Transverse colon (tissue), 4 donors: ENCODE data around the gene NCOA1. TPM values are rescaled to one million over a fixed set of nuclear protein-coding genes. Genes with fewer than 3 reads are reported as not detected.

Source experiments
- DNase-seq: peaks from one replicate; pipeline ENCODE4 v3.0.0-alpha.2; 2019
- H3K27ac ChIP-seq, 4 donors: fragments of 200-600 bp; sonication (generic); 2 replicates each; pipeline ENCODE4 v1.5.1; 2016 to 2018; ENCODE audit warnings: inconsistent platforms in 4 of 4
- H3K27me3 ChIP-seq: fragments of 200-600 bp; sonication (generic); 2 replicates; pipeline ENCODE4 v1.5.1; 2017; ENCODE audit warnings: inconsistent platforms
- H3K36me3 ChIP-seq, 4 donors: fragments of 200-600 bp; sonication (generic); 2 replicates each; pipeline ENCODE4 v1.5.1; 2017 to 2019; ENCODE audit warnings: inconsistent platforms in 4 of 4
- H3K4me1 ChIP-seq, 4 donors: fragments of 200-600 bp; sonication (generic); 2 replicates each; pipeline ENCODE4 v1.5.1; 2017 to 2020; ENCODE audit warnings: inconsistent platforms in 4 of 4
- H3K4me3 ChIP-seq, 4 donors: fragments of 200-600 bp; sonication (generic); 1 replicate in 1 of 4; 2 replicates in 3 of 4; pipeline versions ENCODE4 v1.5.1 to v1.6.1; 2017 to 2019; ENCODE audit warnings: inconsistent platforms in 4 of 4
- H3K9me3 ChIP-seq, 2 donors: fragments of 200-600 bp; sonication (generic); 2 replicates each; pipeline ENCODE4 v1.5.1; 2017 to 2019; ENCODE audit warnings: inconsistent platforms in 2 of 2
- CTCF ChIP-seq, 5 experiments: fragments of 200-600 bp in 3 of 5; fragments of 450-650 bp in 2 of 5; sonication (generic) in 3 of 5; IDR thresholded peaks; 1 replicate in 2 of 5; 2 replicates in 3 of 5; pipeline ENCODE4 v1.5.1; 2016 to 2017; ENCODE audit warnings: antibody characterized with exemption in 5 of 5, inconsistent platforms in 3 of 5, mild to moderate bottlenecking in 2 of 5, moderate library complexity in 1 of 5
- EP300 ChIP-seq: sonication (generic); formaldehyde crosslinking; IDR thresholded peaks from one replicate; pipeline ENCODE4 v1.6.1; 2017; ENCODE audit warnings: antibody characterized with exemption, low read depth
- POLR2A ChIP-seq: fragments of 450-650 bp; IDR thresholded peaks from one replicate; pipeline ENCODE4 v1.6.1; 2016; ENCODE audit warnings: antibody characterized with exemption, mild to moderate bottlenecking, moderate library complexity
- POLR2AphosphoS5 ChIP-seq, 3 donors: sonication (generic); formaldehyde crosslinking; IDR thresholded peaks; one replicate each; pipeline ENCODE4 v1.6.1; 2016; ENCODE audit warnings: antibody characterized with exemption in 3 of 3
- WGBS, 2 donors: methylation state at CpG; one replicate each; pipeline ENCODE4 v1.1.5; 2018; ENCODE audit warnings: low coverage in 1 of 2; 5-methylcytosine and 5-hydroxymethylcytosine counted together
- in situ Hi-C, 4 donors: fragments of 200-750 bp; cut with MboI; loops; one replicate each; pipeline versions ENCODE4 v1.15.0 to v1.15.1; 2017; ENCODE audit warnings: low sequenced_read_pairs in 3 of 4, low pct_ligation_motif_present in 1 of 4, low pct_unique_long_range_greater_than_20kb in 1 of 4
- intact Hi-C: fragments of 100-400 bp; cut with DNase I; formaldehyde crosslinking; loops from one replicate; pipeline ENCODE4 v1.15.1; 2023; ENCODE audit warnings: low total_unique reads
- total RNA-seq, 4 donors: library from RNA; depleted of rRNA; stranded (reverse); fragments of >200 nt; gene quantifications; one replicate each; pipeline ENCODE4 v1.1.0, GENCODE V29; 2016

Gene NCOA1
- total RNA-seq, 4 donors from 2014 or later = 32.9 to 56.5 (median 47.9) TPM

GRCh38 chr2:24509425-24509824, 18.4 kb downstream of the NCOA1 start:
- WGBS, 2 donors = 90 to 100% methylated on average over 1 of the region's 1 CpG
- Histone ChIP-seq H3K4me1 (peaks cover 0 to 32% (median 17%) of the 10 kb centered on the region in 4 donors), H3K9me3 (no peaks in the 10 kb centered on the region), H3K27me3 (no peaks in the 10 kb centered on the region), H3K36me3 (no peaks in the 10 kb centered on the region), H3K27ac (no peak overlapping the region), H3K4me3 (no peak overlapping the region)
- no peak for DNase-seq
- in situ Hi-C loops = no loop called here
- TF ChIP-seq EP300 = no peak
- TF ChIP-seq POLR2A = no peak
- TF ChIP-seq CTCF (IDR thresholded peaks at IDR 0.05) = no peak
- TF ChIP-seq POLR2AphosphoS5 (IDR thresholded peaks at IDR 0.05) = no peak
- intact Hi-C loops = no loop called here

GRCh38 chr2:24509840-24510239, 18.8 kb downstream of the NCOA1 start:
- H3K36me3 ChIP-seq = no peaks in the 10 kb centered on the region
- H3K27ac ChIP-seq = no peak overlapping the region
- 87% methylated on average over 3 of the region's 3 CpGs; no CpG with 5 or more reads in 1 of the 2 donors for WGBS, 2 donors
- intact Hi-C loops (no loop called here), in situ Hi-C loops (no loop called here)
- no peaks in the 10 kb centered on the region for H3K9me3 ChIP-seq
- no peaks in the 10 kb centered on the region for H3K27me3 ChIP-seq
- H3K4me1 ChIP-seq = peaks cover 0 to 32% (median 17%) of the 10 kb centered on the region in 4 donors
- DNase-seq = no peak
- TF ChIP-seq EP300 (no peak), CTCF (IDR thresholded peaks at IDR 0.05) (no peak), POLR2A (no peak), POLR2AphosphoS5 (IDR thresholded peaks at IDR 0.05) (no peak)
- no peak overlapping the region for H3K4me3 ChIP-seq

DNA sequence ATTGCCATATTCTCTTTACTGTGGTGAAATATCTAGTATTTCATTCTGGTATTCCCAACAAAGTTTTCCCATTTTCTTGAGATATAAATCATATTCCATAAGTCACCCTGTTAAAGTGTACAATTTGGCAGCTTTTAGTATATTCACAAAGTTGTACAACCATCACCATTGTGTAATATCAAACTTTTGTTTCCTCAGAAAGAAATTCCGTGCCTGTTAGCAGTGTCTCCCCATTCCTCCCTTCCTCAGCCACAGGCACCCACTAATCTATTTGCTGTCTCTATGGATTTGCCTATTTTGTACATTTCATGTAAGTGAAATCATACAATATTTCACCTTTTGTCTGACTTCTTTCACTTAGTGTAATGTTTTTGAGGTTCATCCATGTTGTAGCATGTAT, 19.7 kb downstream of the NCOA1 start:
- Histone ChIP-seq H3K27me3 (no peaks in the 10 kb centered on the region), H3K4me1 (peaks cover 0 to 39% (median 16%) of the 10 kb centered on the region in 4 donors), H3K4me3 (no peak overlapping the region), H3K36me3 (no peaks in the 10 kb centered on the region), H3K9me3 (no peaks in the 10 kb centered on the region), H3K27ac (no peak overlapping the region)
- no peak for TF ChIP-seq EP300
- TF ChIP-seq CTCF (IDR thresholded peaks at IDR 0.05) = no peak
- TF ChIP-seq POLR2AphosphoS5 (IDR thresholded peaks at IDR 0.05) = no peak
- TF ChIP-seq POLR2A = no peak
- in situ Hi-C loops (no loop called here), intact Hi-C loops (no loop called here)
- 71 to 85% methylated on average over 1 of the region's 1 CpG for WGBS, 2 donors
- DNase-seq = no peak

DNA sequence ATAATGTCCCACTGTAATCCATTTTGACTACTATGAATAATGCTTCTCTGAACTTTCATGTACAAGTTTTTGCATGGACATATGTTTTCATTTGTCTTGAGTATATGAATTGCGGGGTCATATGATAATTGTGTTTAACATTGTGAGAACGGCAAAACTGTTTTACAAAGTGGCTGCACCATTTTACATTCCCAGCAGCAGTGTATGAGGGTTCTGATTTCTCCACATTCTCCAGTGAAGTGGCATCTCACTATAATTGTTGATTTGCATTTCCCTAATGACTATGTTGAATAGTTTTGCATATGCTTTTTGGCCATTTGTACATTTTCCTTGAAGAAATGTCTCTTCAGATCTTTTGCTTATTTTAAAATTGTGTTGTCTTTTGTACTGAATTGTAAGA, 20.1 kb downstream of the NCOA1 start:
- H3K4me1 ChIP-seq = peaks cover 0 to 37% (median 15%) of the 10 kb centered on the region in 4 donors
- no peak overlapping the region for H3K4me3 ChIP-seq
- no peak overlapping the region for H3K27ac ChIP-seq
- DNase-seq = no peak
- in situ Hi-C loops = no loop called here
- H3K36me3 ChIP-seq = no peaks in the 10 kb centered on the region
- 86 to 94% methylated on average over 2 of the region's 2 CpGs for whole genome bisulfite sequencing, 2 donors
- intact Hi-C loops = no loop called here
- TF ChIP-seq CTCF (IDR thresholded peaks at IDR 0.05) (no peak), POLR2A (no peak), POLR2AphosphoS5 (IDR thresholded peaks at IDR 0.05) (no peak), EP300 (no peak)
- no peaks in the 10 kb centered on the region for H3K9me3 ChIP-seq
- no peaks in the 10 kb centered on the region for H3K27me3 ChIP-seq
